Esophagus muscularis mucosa (tissue), 4 donors: ENCODE results near the gene MAP3K6. TPM values are rescaled to one million over a fixed set of nuclear protein-coding genes. Genes with fewer than 3 reads are reported as not detected.

Source experiments
- DNase-seq: peaks from one replicate; pipeline ENCODE4 v3.0.0-alpha.2; 2017; ENCODE audit errors: extremely low spot score
- H3K27ac ChIP-seq, 4 donors: fragments of 200-600 bp; sonication (generic); replicated peaks in 1 of 4; 1 replicate in 3 of 4; 2 replicates in 1 of 4; pipeline ENCODE4 v1.5.1; 2016 to 2019; ENCODE audit warnings: mild to moderate bottlenecking in 1 of 4
- H3K27me3 ChIP-seq, 4 donors: fragments of 200-600 bp; sonication (generic); one replicate each; pipeline versions ENCODE4 v1.5.1 to v1.6.0; 2016 to 2019
- H3K36me3 ChIP-seq, 4 donors: fragments of 200-600 bp; sonication (generic); one replicate each; pipeline ENCODE4 v1.5.1; 2016 to 2019
- H3K4me1 ChIP-seq, 4 donors: fragments of 200-600 bp; sonication (generic); one replicate each; pipeline ENCODE4 v1.5.1; 2016 to 2019
- H3K4me3 ChIP-seq, 4 donors: fragments of 200-600 bp; sonication (generic); 1 replicate in 2 of 4; 2 replicates in 2 of 4; pipeline ENCODE4 v1.5.1; 2016 to 2019; ENCODE audit warnings: mild to moderate bottlenecking in 4 of 4, moderate library complexity in 1 of 4
- H3K9me3 ChIP-seq, 4 donors: fragments of 200-600 bp; sonication (generic); 1 replicate in 3 of 4; 2 replicates in 1 of 4; pipeline ENCODE4 v1.5.1; 2016 to 2019
- EP300 ChIP-seq: sonication (generic); formaldehyde crosslinking; IDR thresholded peaks from one replicate; pipeline ENCODE4 v1.6.1; 2017; ENCODE audit warnings: antibody characterized with exemption
- POLR2A ChIP-seq: fragments of 450-650 bp; IDR thresholded peaks from one replicate; pipeline ENCODE4 v1.6.1; 2017; ENCODE audit warnings: antibody characterized with exemption, moderate library complexity, mild to moderate bottlenecking, low read depth
- POLR2AphosphoS5 ChIP-seq, 2 donors: sonication (generic); formaldehyde crosslinking; IDR thresholded peaks; one replicate each; pipeline ENCODE4 v1.6.1; 2017; ENCODE audit warnings: antibody characterized with exemption in 2 of 2
- WGBS: methylation state at CpG from one replicate; pipeline ENCODE4 v1.1.5; 2018; 5-methylcytosine and 5-hydroxymethylcytosine counted together
- intact Hi-C: fragments of 100-400 bp; cut with DNase I; formaldehyde crosslinking; loops from one replicate; pipeline ENCODE4 v1.15.1; 2023
- total RNA-seq, 4 donors: library from RNA; depleted of rRNA; stranded (reverse); fragments of >200 nt; gene quantifications; one replicate each; pipeline versions ENCODE4 v1.1.0 to v1.2.1, GENCODE V29; 2016
- TF ChIP-seq, protein P1 (sequence below), 3 experiments: fragments of 200-600 bp in 2 of 3; fragments of 450-650 bp in 1 of 3; sonication (generic) in 2 of 3; IDR thresholded peaks; one replicate each; pipeline ENCODE4 v1.5.1; 2017 to 2019; ENCODE audit warnings: antibody characterized with exemption in 3 of 3, mild to moderate bottlenecking in 2 of 3, moderate library complexity in 1 of 3

MAP3K6 gene
- total RNA-seq, 4 donors from 2014 or later: 29.7 to 80.1 (median 55.4) TPM

GRCh38 chr1:27381969-27382762 lies 15.4 kb upstream of the MAP3K6 start:
- DNase-seq: no peak
- H3K27me3 ChIP-seq: peaks cover 0 to 19% (median 4%) of the 10 kb centered on the region in 4 donors
- WGBS: 86% methylated on average over 14 of the region's 18 CpGs
- H3K27ac ChIP-seq: no peak overlapping the region
- no peaks in the 10 kb centered on the region for H3K9me3 ChIP-seq
- H3K4me3 ChIP-seq: no peak overlapping the region
- no peaks in the 10 kb centered on the region for H3K36me3 ChIP-seq
- H3K4me1 ChIP-seq: peaks cover 5 to 10% (median 7%) of the 10 kb centered on the region in 4 donors
- intact Hi-C loops: loop anchor here (10.0 kb wide), 1 partner anchor 47 kb away; no protein-coding TSS in a partner anchor
- TF ChIP-seq, protein P1, sequence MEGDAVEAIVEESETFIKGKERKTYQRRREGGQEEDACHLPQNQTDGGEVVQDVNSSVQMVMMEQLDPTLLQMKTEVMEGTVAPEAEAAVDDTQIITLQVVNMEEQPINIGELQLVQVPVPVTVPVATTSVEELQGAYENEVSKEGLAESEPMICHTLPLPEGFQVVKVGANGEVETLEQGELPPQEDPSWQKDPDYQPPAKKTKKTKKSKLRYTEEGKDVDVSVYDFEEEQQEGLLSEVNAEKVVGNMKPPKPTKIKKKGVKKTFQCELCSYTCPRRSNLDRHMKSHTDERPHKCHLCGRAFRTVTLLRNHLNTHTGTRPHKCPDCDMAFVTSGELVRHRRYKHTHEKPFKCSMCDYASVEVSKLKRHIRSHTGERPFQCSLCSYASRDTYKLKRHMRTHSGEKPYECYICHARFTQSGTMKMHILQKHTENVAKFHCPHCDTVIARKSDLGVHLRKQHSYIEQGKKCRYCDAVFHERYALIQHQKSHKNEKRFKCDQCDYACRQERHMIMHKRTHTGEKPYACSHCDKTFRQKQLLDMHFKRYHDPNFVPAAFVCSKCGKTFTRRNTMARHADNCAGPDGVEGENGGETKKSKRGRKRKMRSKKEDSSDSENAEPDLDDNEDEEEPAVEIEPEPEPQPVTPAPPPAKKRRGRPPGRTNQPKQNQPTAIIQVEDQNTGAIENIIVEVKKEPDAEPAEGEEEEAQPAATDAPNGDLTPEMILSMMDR (IDR thresholded peaks at IDR 0.05): no peak
- TF ChIP-seq EP300 (no peak), POLR2A (no peak), POLR2AphosphoS5 (IDR thresholded peaks at IDR 0.05) (no peak)

GRCh38 chr1:27380766-27381733 lies 14.3 kb upstream of the MAP3K6 start:
- Histone ChIP-seq H3K4me1 (peaks cover 5 to 10% (median 7%) of the 10 kb centered on the region in 4 donors), H3K36me3 (no peaks in the 10 kb centered on the region), H3K27ac (no peak overlapping the region), H3K9me3 (no peaks in the 10 kb centered on the region), H3K4me3 (no peak overlapping the region), H3K27me3 (peaks cover 0 to 19% (median 4%) of the 10 kb centered on the region in 4 donors)
- DNase-seq: no peak
- WGBS: 81% methylated on average over 10 of the region's 12 CpGs
- TF ChIP-seq EP300: no peak
- TF ChIP-seq POLR2A: no peak
- TF ChIP-seq, protein P1 (IDR thresholded peaks at IDR 0.05): no peak
- TF ChIP-seq POLR2AphosphoS5 (IDR thresholded peaks at IDR 0.05): no peak
- intact Hi-C loops: loop anchor here (10.0 kb wide), 1 partner anchor 46 kb away; no protein-coding TSS in a partner anchor

DNA sequence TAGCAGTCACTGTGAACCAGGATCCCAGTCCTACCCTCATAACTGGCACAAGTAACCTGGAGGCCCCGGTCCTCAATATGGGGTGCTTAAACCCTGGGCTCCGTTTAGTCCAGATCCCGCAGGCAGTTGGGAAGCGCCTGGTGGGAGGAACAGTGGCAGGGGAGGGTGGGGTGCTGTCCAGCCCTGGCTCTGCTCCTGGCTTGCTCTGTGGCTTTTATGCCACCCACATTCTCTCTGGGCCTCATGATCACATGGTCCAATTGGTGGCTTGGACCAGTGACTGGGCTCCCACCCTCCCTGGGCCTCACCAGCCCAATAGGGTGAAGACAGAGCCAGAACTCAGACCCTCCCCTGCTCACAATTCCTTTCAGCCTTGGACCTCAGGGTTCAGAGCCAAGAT lies 13.5 kb upstream of the MAP3K6 start:
- intact Hi-C loops: loop anchor here (10.0 kb wide), 1 partner anchor 45 kb away; no protein-coding TSS in a partner anchor
- WGBS: 100% methylated on average over 2 of the region's 4 CpGs

DNA sequence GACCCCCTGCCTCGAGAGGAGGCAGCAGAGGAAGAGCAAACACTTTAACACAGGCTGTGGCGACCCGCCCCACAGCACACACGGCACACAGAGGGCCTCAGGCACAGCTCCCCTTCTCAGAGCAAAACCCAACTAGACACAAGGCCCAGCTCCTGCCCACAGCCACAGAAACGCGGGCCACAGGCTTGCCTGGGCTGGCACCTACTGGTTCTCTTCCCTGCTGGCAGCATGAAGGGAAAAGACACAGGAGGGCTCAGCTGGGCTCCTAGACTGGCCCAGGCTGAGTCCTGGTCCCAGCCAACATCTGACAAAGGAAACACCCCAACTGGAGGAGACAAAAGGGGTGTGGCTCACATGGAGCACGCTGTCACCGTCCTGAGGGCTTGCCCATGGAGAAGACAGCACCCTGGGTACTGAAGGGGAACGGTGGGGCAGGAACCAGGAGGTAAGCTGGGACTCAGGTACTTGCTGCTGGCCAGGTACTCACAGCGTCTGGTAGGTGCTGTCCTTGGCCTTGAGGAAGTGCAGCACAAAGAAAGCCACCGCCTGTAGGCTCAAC lies 12.9 kb upstream of the MAP3K6 start:
- WGBS: 70% methylated on average over 2 of the region's 11 CpGs
- Histone ChIP-seq H3K27ac (no peak overlapping the region), H3K4me3 (no peak overlapping the region), H3K9me3 (no peaks in the 10 kb centered on the region), H3K27me3 (peaks cover 0 to 19% (median 4%) of the 10 kb centered on the region in 4 donors), H3K36me3 (no peaks in the 10 kb centered on the region), H3K4me1 (peaks cover 5 to 10% (median 7%) of the 10 kb centered on the region in 4 donors)
- no peak for DNase-seq
- TF ChIP-seq, protein P1 (IDR thresholded peaks at IDR 0.05): no peak
- TF ChIP-seq POLR2AphosphoS5 (IDR thresholded peaks at IDR 0.05) (no peak), POLR2A (no peak)
- intact Hi-C loops: loop anchor here (10.0 kb wide), 1 partner anchor 45 kb away; no protein-coding TSS in a partner anchor

More for the DNA sequence above, 13.5 kb upstream of the MAP3K6 start:
- DNase-seq: no peak
- no peak overlapping the region for H3K4me3 ChIP-seq
- no peak overlapping the region for H3K27ac ChIP-seq
- H3K36me3 ChIP-seq: no peaks in the 10 kb centered on the region
- peaks cover 5 to 10% (median 7%) of the 10 kb centered on the region in 4 donors for H3K4me1 ChIP-seq
- no peaks in the 10 kb centered on the region for H3K9me3 ChIP-seq
- TF ChIP-seq, protein P1 (IDR thresholded peaks at IDR 0.05): no peak
- no peak for TF ChIP-seq EP300
- no peak for TF ChIP-seq POLR2A
- no peak for TF ChIP-seq POLR2AphosphoS5 (IDR thresholded peaks at IDR 0.05)
- H3K27me3 ChIP-seq: peaks cover 0 to 19% (median 4%) of the 10 kb centered on the region in 4 donors
